HG03378 (cell line): Measurements from ENCODE around the gene CDH13.

Experiments used
- ATAC-seq: cut with Tn5 transposase; IDR thresholded peaks from one replicate; pipeline ENCODE4 v1.9.1; 2021; ENCODE audit warnings: mild to moderate bottlenecking, moderate library complexity; ENCODE audit not compliant: unreplicated experiment

The CDH13 gene

GRCh38 chr16:82625066-82625968 is 1.5 kb upstream of the CDH13 start:
- no peak for ATAC-seq

GRCh38 chr16:82628088-82628423 is 1.3 kb downstream of the CDH13 start:
- ATAC-seq: no peak

GRCh38 chr16:82628711-82629110 is 1.9 kb downstream of the CDH13 start:
- no peak for ATAC-seq

- ATAC-seq: no peak
Measured at GRCh38 chr16:82629441-82630027, 2.8 kb downstream of the CDH13 start.

- ATAC-seq: no peak
Measured at GRCh38 chr16:82630219-82630618, 3.5 kb downstream of the CDH13 start.

- no peak for ATAC-seq
Measured at GRCh38 chr16:82630688-82631087, 3.9 kb downstream of the CDH13 start.

- no peak for ATAC-seq
Measured at GRCh38 chr16:82631701-82632685, 5.2 kb downstream of the CDH13 start.

GRCh38 chr16:82633964-82634600 is 7.3 kb downstream of the CDH13 start:
- ATAC-seq: no peak

GRCh38 chr16:82634955-82635610 is 8.3 kb downstream of the CDH13 start:
- no peak for ATAC-seq

- no peak for ATAC-seq
Measured at GRCh38 chr16:82636485-82636884, 9.7 kb downstream of the CDH13 start.

GRCh38 chr16:82636958-82637357 is 10.2 kb downstream of the CDH13 start:
- ATAC-seq: no peak

- ATAC-seq: no peak
Measured at GRCh38 chr16:82638095-82638798, 11.5 kb downstream of the CDH13 start.

GRCh38 chr16:82639263-82639662 is 12.5 kb downstream of the CDH13 start:
- ATAC-seq: no peak

GRCh38 chr16:82639666-82640336 is 13.0 kb downstream of the CDH13 start:
- ATAC-seq: no peak

GRCh38 chr16:82641336-82641984 is 14.7 kb downstream of the CDH13 start:
- no peak for ATAC-seq

- no peak for ATAC-seq
Measured at GRCh38 chr16:82643136-82643535, 16.4 kb downstream of the CDH13 start.

GRCh38 chr16:82643936-82644630 is 17.3 kb downstream of the CDH13 start:
- no peak for ATAC-seq

- no peak for ATAC-seq
Measured at GRCh38 chr16:82646504-82646903, 19.7 kb downstream of the CDH13 start.
